Kidney (tissue), 14 donors: ENCODE data around the gene ASAP2. TPM values are rescaled to one million over a fixed set of nuclear protein-coding genes. Genes with fewer than 3 reads are reported as not detected.

Experiments
- DNase-seq, 5 donors: peaks; one replicate each; pipeline ENCODE4 v3.0.0-alpha.2; 2013 to 2020
- FAIRE-seq: peaks from 2 replicates; lab custom pipeline; 2012; peaks lifted over from hg19 to GRCh38; lab: Jason Lieb, UNC
- H3K27ac ChIP-seq, 2 donors: one replicate each; pipeline ENCODE4 v1.7.0; 2013; ENCODE audit warnings: low read depth in 2 of 2, low read length in 2 of 2, inconsistent platforms in 1 of 2
- H3K27me3 ChIP-seq: one replicate; pipeline ENCODE4 v1.7.1; 2013; ENCODE audit warnings: low read length, inconsistent platforms; ENCODE audit not compliant: control insufficient read depth, insufficient read depth
- H3K36me3 ChIP-seq, 3 donors: one replicate each; pipeline versions ENCODE4 v1.7.0 to v1.7.1; 2013; ENCODE audit warnings: low read length in 3 of 3, control low read depth in 1 of 3, inconsistent platforms in 1 of 3; ENCODE audit not compliant: insufficient read depth in 3 of 3, control insufficient read depth in 2 of 3
- H3K4me1 ChIP-seq, 3 donors: one replicate each; pipeline versions ENCODE4 v1.7.0 to v1.7.1; 2013; ENCODE audit warnings: low read length in 3 of 3, inconsistent platforms in 1 of 3, low read depth in 1 of 3; ENCODE audit not compliant: control insufficient read depth in 2 of 3, insufficient read depth in 2 of 3
- H3K4me3 ChIP-seq, 3 donors: one replicate each; pipeline versions ENCODE4 v1.7.0 to v1.8.1; 2013; ENCODE audit warnings: low read length in 3 of 3, control low read depth in 1 of 3, inconsistent platforms in 1 of 3
- H3K9ac ChIP-seq, 3 donors: one replicate each; pipeline versions ENCODE4 v1.7.0 to v1.7.1; 2013; ENCODE audit warnings: low read length in 3 of 3, control low read depth in 1 of 3, inconsistent platforms in 1 of 3
- H3K9me3 ChIP-seq, 3 donors: one replicate each; pipeline versions ENCODE4 v1.7.0 to v1.7.1; 2013; ENCODE audit warnings: low read length in 3 of 3, control low read depth in 1 of 3, inconsistent platforms in 1 of 3; ENCODE audit not compliant: control insufficient read depth in 2 of 3, insufficient read depth in 1 of 3
- CTCF ChIP-seq: IDR thresholded peaks from 3 replicates; pipeline ENCODE4 v1.5.1; 2012; ENCODE audit warnings: mild to moderate bottlenecking, moderate library complexity, borderline replicate concordance; ENCODE audit not compliant: insufficient read depth; ENCODE audit errors: extremely low read depth
- intact Hi-C: fragments of 100-400 bp; cut with DNase I; formaldehyde crosslinking; loops from one replicate; pipeline ENCODE4 v1.11.1; 2022
- polyA plus RNA-seq: library from polyadenylated mRNA; stranded (reverse); fragments of 350-450 nt; fragmentation: Illumina TruSeq; extraction: RNeasy Lipid Tissue Mini Kit (QIAGEN cat#74804); gene quantifications from one replicate; pipeline ENCODE4 v1.2.3, GENCODE V29; 2014; ENCODE audit warnings: low read depth, low replicate concordance; ENCODE audit not compliant: insufficient read depth
- total RNA-seq: library from RNA; stranded (reverse); fragmentation: NEBNext Ultra II Directional; extraction: Animal tissue kit (Norgen Biotek cat#: 25700); gene quantifications from one replicate; pipeline ENCODE4 v1.2.1, GENCODE V29; 2021
- donor health status: control.
- donor health status: control.
- donor health status: control.
- donor health status: control.
- donor health status: control.
- donor health status: DM: yes; HTN: yes; CAD: no.
- donor health status: Normal renal cell carcinoma (clear cell type).

Gene ASAP2
- total and polyA plus RNA-seq, 2 donors from 2014 or later, result 26.2 to 54.8 TPM

- Histone ChIP-seq H3K4me3 (no peak overlapping the region), H3K27ac (peak overlapping the region in 1 of 2 donors; percentile 3), H3K9me3 (no peaks in the 10 kb centered on the region), H3K9ac (no peak overlapping the region), H3K36me3 (no peaks in the 10 kb centered on the region), H3K27me3 (no peaks in the 10 kb centered on the region), H3K4me1 (peaks cover 0 to 13% (median 3%) of the 10 kb centered on the region in 3 donors)
- intact Hi-C loops, result no loop called here
- no peak for TF ChIP-seq CTCF
- FAIRE-seq, result no peak
- no peak for DNase-seq
Observed at GRCh38 chr2:9201185-9201891, 5.3 kb upstream of the ASAP2 start.

- Histone ChIP-seq H3K27ac (peak overlapping the region in 1 of 2 donors; percentile 5), H3K36me3 (no peaks in the 10 kb centered on the region), H3K9me3 (no peaks in the 10 kb centered on the region), H3K4me3 (no peak overlapping the region), H3K4me1 (peaks cover 0 to 13% (median 3%) of the 10 kb centered on the region in 3 donors), H3K27me3 (no peaks in the 10 kb centered on the region), H3K9ac (no peak overlapping the region)
- no peak for TF ChIP-seq CTCF
- DNase-seq (no peak), FAIRE-seq (no peak)
- intact Hi-C loops, result no loop called here
Observed at GRCh38 chr2:9203006-9203405, 3.6 kb upstream of the ASAP2 start.

GRCh38 chr2:9203876-9204275 is 2.7 kb upstream of the ASAP2 start:
- Histone ChIP-seq H3K4me1 (peaks cover 2 to 19% (median 7%) of the 10 kb centered on the region in 3 donors), H3K27me3 (no peaks in the 10 kb centered on the region), H3K9me3 (no peaks in the 10 kb centered on the region), H3K27ac (peak overlapping the region; percentile 33 to 71), H3K9ac (no peak overlapping the region), H3K4me3 (peak overlapping the region in 1 of 3 donors; percentile 8), H3K36me3 (no peaks in the 10 kb centered on the region)
- peak; percentile 19 for FAIRE-seq
- no peak for TF ChIP-seq CTCF
- intact Hi-C loops, result no loop called here
- DNase-seq, result peak in 1 of 5 donors; percentile 42

- Histone ChIP-seq H3K27me3 (no peaks in the 10 kb centered on the region), H3K9ac (no peak overlapping the region), H3K27ac (peak overlapping the region in 1 of 2 donors; percentile 49), H3K4me1 (peaks cover 2 to 21% (median 7%) of the 10 kb centered on the region in 3 donors), H3K9me3 (no peaks in the 10 kb centered on the region), H3K36me3 (no peaks in the 10 kb centered on the region), H3K4me3 (no peak overlapping the region)
- no peak for TF ChIP-seq CTCF
- no peak for FAIRE-seq
- no peak for DNase-seq
- intact Hi-C loops, result no loop called here
Observed at GRCh38 chr2:9204939-9205338, 1.7 kb upstream of the ASAP2 start.
